ENCODE measurements around the gene FBXL15. TPM values are rescaled to one million over a fixed set of nuclear protein-coding genes. Genes with fewer than 3 reads are reported as not detected.

FBXL15 gene
- total RNA-seq, 1 donor from 2014 or later: 16.5 TPM

- Histone ChIP-seq H3K27me3 (no peaks in the 10 kb centered on the region), H3K36me3 (peaks cover 76 to 82% of the 10 kb centered on the region in 2 donors), H3K9me3 (no peaks in the 10 kb centered on the region), H3K27ac (no peak overlapping the region), H3K4me1 (no peaks in the 10 kb centered on the region), H3K4me3 (no peak overlapping the region)
- intact Hi-C loops (cut with DNase I): no loop called here
- no peak for DNase-seq (ENCODE audit: low spot score in 2 of 2)
- TF ChIP-seq CTCF (IDR thresholded peaks at IDR 0.05): no peak
Observed at GRCh38 chr10:102379383-102379782, 41.3 kb upstream of the FBXL15 start.

GRCh38 chr10:102381983-102382382 is 38.7 kb upstream of the FBXL15 start:
- peaks cover 52 to 59% of the 10 kb centered on the region in 2 donors for H3K36me3 ChIP-seq

GRCh38 chr10:102382871-102383270 is 37.8 kb upstream of the FBXL15 start:
- no peak for DNase-seq (ENCODE audit: low spot score in 2 of 2)
- H3K27me3 ChIP-seq: no peaks in the 10 kb centered on the region
- no peak overlapping the region for H3K4me3 ChIP-seq
- intact Hi-C loops (cut with DNase I): no loop called here
- peaks cover 44 to 50% of the 10 kb centered on the region in 2 donors for H3K36me3 ChIP-seq
- TF ChIP-seq CTCF (IDR thresholded peaks at IDR 0.05): no peak
- H3K9me3 ChIP-seq: no peaks in the 10 kb centered on the region
- H3K27ac ChIP-seq: no peak overlapping the region
- no peaks in the 10 kb centered on the region for H3K4me1 ChIP-seq

More at GRCh38 chr10:102381983-102382382, 38.7 kb upstream of the FBXL15 start:
- intact Hi-C loops (cut with DNase I): no loop called here
- no peak for TF ChIP-seq CTCF (IDR thresholded peaks at IDR 0.05)
- H3K4me3 ChIP-seq: no peak overlapping the region
- DNase-seq (ENCODE audit: low spot score in 2 of 2): no peak
- no peaks in the 10 kb centered on the region for H3K4me1 ChIP-seq
- no peak overlapping the region for H3K27ac ChIP-seq
- no peaks in the 10 kb centered on the region for H3K27me3 ChIP-seq
- no peaks in the 10 kb centered on the region for H3K9me3 ChIP-seq

GRCh38 chr10:102384053-102384452 is 36.6 kb upstream of the FBXL15 start:
- peaks cover 35 to 39% of the 10 kb centered on the region in 2 donors for H3K36me3 ChIP-seq

GRCh38 chr10:102384606-102385429 is 35.8 kb upstream of the FBXL15 start:
- Histone ChIP-seq H3K4me3 (no peak overlapping the region), H3K36me3 (peaks cover 27 to 31% of the 10 kb centered on the region in 2 donors), H3K4me1 (no peaks in the 10 kb centered on the region), H3K27me3 (no peaks in the 10 kb centered on the region), H3K9me3 (no peaks in the 10 kb centered on the region), H3K27ac (no peak overlapping the region)
- intact Hi-C loops (cut with DNase I): no loop called here
- TF ChIP-seq CTCF (IDR thresholded peaks at IDR 0.05): no peak
- DNase-seq (ENCODE audit: low spot score in 2 of 2): no peak

More at GRCh38 chr10:102384053-102384452, 36.6 kb upstream of the FBXL15 start:
- no peaks in the 10 kb centered on the region for H3K27me3 ChIP-seq
- intact Hi-C loops (cut with DNase I): no loop called here
- H3K27ac ChIP-seq: no peak overlapping the region
- no peak overlapping the region for H3K4me3 ChIP-seq
- no peak for TF ChIP-seq CTCF (IDR thresholded peaks at IDR 0.05)
- DNase-seq (ENCODE audit: low spot score in 2 of 2): no peak
- H3K9me3 ChIP-seq: no peaks in the 10 kb centered on the region
- no peaks in the 10 kb centered on the region for H3K4me1 ChIP-seq

All from ascending aorta (tissue), 2 donors.